HUES64 (cell line): ENCODE data around the gene CA7.

ENCODE experiments used
- H3K27ac ChIP-seq: 2 replicates; pipeline ENCODE4 v1.7.0; 2013; ENCODE audit warnings: low read depth, low read length, inconsistent platforms
- H3K27me3 ChIP-seq: 2 replicates; pipeline ENCODE4 v1.6.1; 2013; ENCODE audit warnings: mild to moderate bottlenecking, low read length; ENCODE audit not compliant: insufficient read depth
- H3K36me3 ChIP-seq: 2 replicates; pipeline ENCODE4 v1.6.1; 2013; ENCODE audit warnings: mild to moderate bottlenecking, low read length; ENCODE audit not compliant: insufficient read depth
- H3K4me1 ChIP-seq: 2 replicates; pipeline ENCODE4 v1.6.1; 2013; ENCODE audit warnings: mild to moderate bottlenecking, low read length, moderate library complexity; ENCODE audit not compliant: insufficient read depth
- H3K4me3 ChIP-seq: 2 replicates; pipeline ENCODE4 v1.5.1; 2013; ENCODE audit warnings: mild to moderate bottlenecking, low read length, moderate library complexity
- H3K9ac ChIP-seq: 2 replicates; pipeline ENCODE4 v1.6.1; 2013; ENCODE audit warnings: mild to moderate bottlenecking, low read depth, low read length
- H3K9me3 ChIP-seq: 2 replicates; pipeline ENCODE4 v1.6.1; 2013; ENCODE audit warnings: low read depth, low read length; ENCODE audit not compliant: insufficient read depth
- WGBS: fragments of 150-250, 120-280 bp; methylation state at CpG from one replicate; pipeline ENCODE4 v1.1.7; 2013; ENCODE audit warnings: missing lambda C conversion rate; 5-methylcytosine and 5-hydroxymethylcytosine counted together

The CA7 gene

GRCh38 chr16:66846266-66846665 lies 2.1 kb downstream of the CA7 start:
- no peaks in the 10 kb centered on the region for H3K4me1 ChIP-seq
- H3K36me3 ChIP-seq: no peaks in the 10 kb centered on the region
- no peak overlapping the region for H3K9ac ChIP-seq
- no peaks in the 10 kb centered on the region for H3K9me3 ChIP-seq
- H3K27me3 ChIP-seq: peaks cover 60% of the 10 kb centered on the region
- H3K27ac ChIP-seq: no peak overlapping the region
- no peak overlapping the region for H3K4me3 ChIP-seq
- 89% methylated on average over 1 of the region's 1 CpG for WGBS

- Histone ChIP-seq H3K4me1 (no peaks in the 10 kb centered on the region), H3K27me3 (peaks cover 55% of the 10 kb centered on the region), H3K27ac (no peak overlapping the region), H3K9ac (no peak overlapping the region), H3K4me3 (no peak overlapping the region), H3K36me3 (no peaks in the 10 kb centered on the region), H3K9me3 (no peaks in the 10 kb centered on the region)
- WGBS: 93% methylated on average over 6 of the region's 6 CpGs
Observed at GRCh38 chr16:66846831-66847230, 2.6 kb downstream of the CA7 start.

- H3K9me3 ChIP-seq: no peaks in the 10 kb centered on the region
- H3K27me3 ChIP-seq: peaks cover 52% of the 10 kb centered on the region
- no peak overlapping the region for H3K9ac ChIP-seq
- H3K36me3 ChIP-seq: no peaks in the 10 kb centered on the region
- no peak overlapping the region for H3K27ac ChIP-seq
- no peak overlapping the region for H3K4me3 ChIP-seq
- WGBS: 64% methylated on average over 6 of the region's 6 CpGs
- no peaks in the 10 kb centered on the region for H3K4me1 ChIP-seq
Observed at GRCh38 chr16:66847533-66848067, 3.4 kb downstream of the CA7 start.

DNA sequence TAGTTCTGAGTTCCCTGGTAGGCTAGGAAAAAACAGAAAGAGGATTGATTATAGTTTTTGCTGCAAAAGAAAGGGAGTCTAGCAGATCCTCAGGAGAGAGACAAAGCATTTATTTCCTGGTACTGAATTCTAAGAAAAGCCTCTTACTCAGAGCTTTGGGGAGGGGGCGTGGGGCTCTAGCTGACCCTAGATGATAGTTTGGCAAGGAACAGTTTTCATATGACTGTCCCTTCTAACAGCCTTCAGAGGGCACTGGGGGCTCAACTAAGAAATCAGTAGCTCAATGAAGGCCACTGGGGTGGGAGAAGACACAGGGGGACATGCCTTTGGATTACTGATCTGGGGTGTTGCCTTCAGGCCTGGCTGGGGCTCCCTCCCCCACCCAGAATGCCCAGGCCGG lies 4.0 kb downstream of the CA7 start:
- Histone ChIP-seq H3K4me3 (no peak overlapping the region), H3K27ac (no peak overlapping the region), H3K9ac (no peak overlapping the region), H3K27me3 (peaks cover 46% of the 10 kb centered on the region), H3K9me3 (no peaks in the 10 kb centered on the region), H3K36me3 (no peaks in the 10 kb centered on the region), H3K4me1 (no peaks in the 10 kb centered on the region)
- 76% methylated on average over 2 of the region's 2 CpGs for WGBS

GRCh38 chr16:66849021-66849420 lies 4.8 kb downstream of the CA7 start:
- H3K4me1 ChIP-seq: no peaks in the 10 kb centered on the region
- WGBS: 76% methylated on average over 2 of the region's 2 CpGs
- H3K9ac ChIP-seq: no peak overlapping the region
- H3K4me3 ChIP-seq: no peak overlapping the region
- no peaks in the 10 kb centered on the region for H3K36me3 ChIP-seq
- H3K9me3 ChIP-seq: no peaks in the 10 kb centered on the region
- H3K27me3 ChIP-seq: peaks cover 38% of the 10 kb centered on the region
- no peak overlapping the region for H3K27ac ChIP-seq

DNA sequence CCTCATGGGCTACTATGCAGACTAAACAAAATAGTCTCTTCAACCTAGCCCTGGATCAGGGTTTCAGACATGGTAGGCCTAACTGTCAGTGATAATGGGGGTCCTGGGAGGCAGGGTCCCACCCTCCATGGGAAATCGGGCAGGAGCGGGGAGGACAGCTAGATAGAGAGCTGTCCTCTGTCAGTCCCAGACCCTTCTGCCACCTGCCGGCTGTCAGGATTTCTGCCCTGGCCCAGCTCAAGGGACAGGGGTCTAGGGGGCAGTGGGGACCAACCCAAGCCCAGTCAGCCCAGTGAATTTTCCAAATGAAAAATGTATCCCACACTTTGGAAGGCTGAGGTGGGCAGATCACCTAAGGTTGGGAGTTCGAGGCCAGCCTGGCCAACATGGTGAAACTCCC lies 5.3 kb downstream of the CA7 start:
- WGBS: 94% methylated on average over 4 of the region's 4 CpGs
- peaks cover 32% of the 10 kb centered on the region for H3K27me3 ChIP-seq
- H3K27ac ChIP-seq: no peak overlapping the region
- no peaks in the 10 kb centered on the region for H3K4me1 ChIP-seq
- no peak overlapping the region for H3K9ac ChIP-seq
- no peak overlapping the region for H3K4me3 ChIP-seq
- no peaks in the 10 kb centered on the region for H3K9me3 ChIP-seq
- H3K36me3 ChIP-seq: no peaks in the 10 kb centered on the region

DNA sequence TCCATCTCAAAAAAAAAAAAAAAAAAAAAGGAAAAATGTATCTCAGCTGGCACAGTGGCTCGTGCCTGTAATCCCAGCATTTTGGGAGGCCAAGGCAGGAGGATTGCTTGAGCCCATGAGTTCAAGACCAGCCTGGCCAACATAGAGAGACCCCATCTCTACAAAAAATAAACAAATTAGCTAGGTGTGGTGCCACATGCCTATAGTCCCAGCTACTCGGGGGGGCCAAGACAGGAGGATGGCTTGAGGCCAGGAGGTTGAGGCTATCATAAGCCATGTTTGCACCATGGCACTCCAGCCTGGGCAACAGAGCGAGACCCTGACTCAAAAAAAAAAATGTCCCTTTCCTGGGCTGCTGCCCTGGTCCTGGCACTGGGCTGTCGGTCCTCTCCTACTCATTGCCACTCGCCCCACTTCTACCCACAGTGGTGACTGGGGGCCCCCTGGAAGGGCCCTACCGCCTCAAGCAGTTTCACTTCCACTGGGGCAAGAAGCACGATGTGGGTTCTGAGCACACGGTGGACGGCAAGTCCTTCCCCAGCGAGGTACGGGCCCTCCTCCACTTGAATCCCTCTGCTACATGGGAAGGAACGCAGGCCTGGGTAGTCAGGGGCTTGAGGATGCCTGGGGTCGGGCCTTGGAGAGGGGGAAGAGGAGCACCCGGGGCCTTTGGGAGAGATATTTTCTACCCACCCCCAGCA lies 6.1 kb downstream of the CA7 start:
- H3K9ac ChIP-seq: no peak overlapping the region
- 93% methylated on average over 13 of the region's 14 CpGs for WGBS

DNA sequence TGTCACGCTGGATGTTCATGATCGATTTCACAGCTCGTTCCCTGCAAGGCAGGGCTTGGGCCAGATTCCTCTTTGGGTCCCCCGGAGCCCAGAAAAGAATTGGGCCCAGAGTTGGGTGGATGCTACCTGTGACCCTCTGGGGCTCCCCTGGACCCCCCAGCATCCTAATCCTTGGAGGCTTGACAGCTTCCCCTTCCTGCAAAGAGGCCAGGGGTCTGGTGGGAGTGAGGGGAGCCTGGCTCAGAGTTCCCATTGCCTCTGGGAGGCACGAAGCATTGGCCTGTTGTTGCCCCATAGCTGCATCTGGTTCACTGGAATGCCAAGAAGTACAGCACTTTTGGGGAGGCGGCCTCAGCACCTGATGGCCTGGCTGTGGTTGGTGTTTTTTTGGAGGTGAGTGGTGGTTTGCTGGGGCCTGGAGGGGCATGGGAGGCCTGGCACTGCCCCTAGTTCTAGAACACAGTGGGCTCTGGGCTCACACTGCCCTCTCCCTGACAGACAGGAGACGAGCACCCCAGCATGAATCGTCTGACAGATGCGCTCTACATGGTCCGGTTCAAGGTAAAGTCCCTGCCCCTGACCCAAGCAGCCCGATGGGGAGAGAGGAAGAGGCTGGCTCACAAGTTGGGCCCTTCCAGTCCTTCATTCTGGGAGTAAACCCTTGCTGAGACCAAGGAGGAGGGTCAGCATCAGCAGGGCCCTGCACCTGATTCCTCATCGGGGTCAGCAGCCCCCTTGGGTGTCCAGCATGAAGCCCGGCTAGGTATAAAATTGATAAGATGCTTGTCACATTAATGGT lies 7.2 kb downstream of the CA7 start:
- WGBS: 90% methylated on average over 13 of the region's 13 CpGs
- Histone ChIP-seq H3K36me3 (no peaks in the 10 kb centered on the region), H3K27me3 (peaks cover 14% of the 10 kb centered on the region), H3K4me3 (no peak overlapping the region), H3K27ac (no peak overlapping the region), H3K9me3 (no peaks in the 10 kb centered on the region), H3K4me1 (no peaks in the 10 kb centered on the region), H3K9ac (no peak overlapping the region)

More for the DNA sequence above, 6.1 kb downstream of the CA7 start:
- Histone ChIP-seq H3K27me3 (peaks cover 25% of the 10 kb centered on the region), H3K9me3 (no peaks in the 10 kb centered on the region), H3K36me3 (no peaks in the 10 kb centered on the region), H3K4me1 (no peaks in the 10 kb centered on the region), H3K27ac (no peak overlapping the region), H3K4me3 (no peak overlapping the region)

GRCh38 chr16:66853261-66854139 lies 9.3 kb downstream of the CA7 start:
- no peak overlapping the region for H3K4me3 ChIP-seq
- H3K27ac ChIP-seq: no peak overlapping the region
- H3K4me1 ChIP-seq: no peaks in the 10 kb centered on the region
- H3K9me3 ChIP-seq: no peaks in the 10 kb centered on the region
- H3K27me3 ChIP-seq: no peaks in the 10 kb centered on the region; the same call in 1 of the 2 replicates
- 95% methylated on average over 15 of the region's 15 CpGs for WGBS
- H3K36me3 ChIP-seq: no peaks in the 10 kb centered on the region
- H3K9ac ChIP-seq: no peak overlapping the region

DNA sequence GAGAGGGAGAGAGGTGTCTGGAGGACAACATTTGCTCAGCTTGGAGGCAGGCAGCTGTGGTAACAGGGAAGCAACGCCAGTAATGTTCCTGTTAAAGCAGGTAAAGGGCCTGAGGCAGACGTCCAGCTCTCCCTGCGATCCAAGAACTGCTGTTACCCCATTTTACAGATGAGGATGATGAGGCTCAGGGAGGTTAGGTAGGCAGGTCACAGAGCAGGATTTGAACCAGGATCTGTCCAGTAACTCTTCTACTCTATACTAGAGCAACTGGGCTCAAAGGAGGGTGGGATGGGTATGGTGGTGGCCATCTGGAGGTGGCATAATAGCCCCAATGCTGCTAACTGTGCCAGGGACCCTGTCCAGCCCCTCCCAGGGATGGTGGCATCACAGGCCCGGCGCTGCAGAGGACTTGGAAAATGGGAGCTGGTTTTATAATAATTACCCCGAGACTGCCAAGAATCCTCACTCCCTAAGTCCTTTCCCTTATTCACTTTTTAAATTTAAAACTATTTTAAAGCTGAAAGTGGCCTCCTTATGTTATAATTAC lies 12.0 kb downstream of the CA7 start:
- H3K36me3 ChIP-seq: no peaks in the 10 kb centered on the region
- H3K4me3 ChIP-seq: no peak overlapping the region
- H3K27ac ChIP-seq: no peak overlapping the region
- no peaks in the 10 kb centered on the region for H3K9me3 ChIP-seq
- no peaks in the 10 kb centered on the region for H3K4me1 ChIP-seq
- WGBS: 91% methylated on average over 5 of the region's 6 CpGs
- H3K27me3 ChIP-seq: no peaks in the 10 kb centered on the region
- no peak overlapping the region for H3K9ac ChIP-seq
